GM18858 (cell line): ENCODE data around the gene DMBX1.

Experiments
- ATAC-seq: cut with Tn5 transposase; IDR thresholded peaks from one replicate; pipeline ENCODE4 v1.9.1; 2021; ENCODE audit not compliant: unreplicated experiment

The DMBX1 gene

GRCh38 chr1:46489638-46490405 lies at the start of gene DMBX1:
Gene DMBX1 (plus strand): TSS chr1:46489836. CDS start chr1:46507011, 17,175 bp downstream.
- no peak for ATAC-seq

GRCh38 chr1:46440478-46440877 lies 49.2 kb upstream of the DMBX1 start:
- ATAC-seq = no peak

GRCh38 chr1:46442317-46443161 lies 47.1 kb upstream of the DMBX1 start:
- ATAC-seq = no peak

- no peak for ATAC-seq
Observed at GRCh38 chr1:46444466-46444865, 45.2 kb upstream of the DMBX1 start.

GRCh38 chr1:46445773-46446256 lies 43.8 kb upstream of the DMBX1 start:
- ATAC-seq = no peak

GRCh38 chr1:46446646-46447498 lies 42.8 kb upstream of the DMBX1 start:
- ATAC-seq = no peak

- no peak for ATAC-seq
Observed at GRCh38 chr1:46447499-46448108, 42.0 kb upstream of the DMBX1 start.

GRCh38 chr1:46448109-46448911 lies 41.3 kb upstream of the DMBX1 start:
- no peak for ATAC-seq

DNA sequence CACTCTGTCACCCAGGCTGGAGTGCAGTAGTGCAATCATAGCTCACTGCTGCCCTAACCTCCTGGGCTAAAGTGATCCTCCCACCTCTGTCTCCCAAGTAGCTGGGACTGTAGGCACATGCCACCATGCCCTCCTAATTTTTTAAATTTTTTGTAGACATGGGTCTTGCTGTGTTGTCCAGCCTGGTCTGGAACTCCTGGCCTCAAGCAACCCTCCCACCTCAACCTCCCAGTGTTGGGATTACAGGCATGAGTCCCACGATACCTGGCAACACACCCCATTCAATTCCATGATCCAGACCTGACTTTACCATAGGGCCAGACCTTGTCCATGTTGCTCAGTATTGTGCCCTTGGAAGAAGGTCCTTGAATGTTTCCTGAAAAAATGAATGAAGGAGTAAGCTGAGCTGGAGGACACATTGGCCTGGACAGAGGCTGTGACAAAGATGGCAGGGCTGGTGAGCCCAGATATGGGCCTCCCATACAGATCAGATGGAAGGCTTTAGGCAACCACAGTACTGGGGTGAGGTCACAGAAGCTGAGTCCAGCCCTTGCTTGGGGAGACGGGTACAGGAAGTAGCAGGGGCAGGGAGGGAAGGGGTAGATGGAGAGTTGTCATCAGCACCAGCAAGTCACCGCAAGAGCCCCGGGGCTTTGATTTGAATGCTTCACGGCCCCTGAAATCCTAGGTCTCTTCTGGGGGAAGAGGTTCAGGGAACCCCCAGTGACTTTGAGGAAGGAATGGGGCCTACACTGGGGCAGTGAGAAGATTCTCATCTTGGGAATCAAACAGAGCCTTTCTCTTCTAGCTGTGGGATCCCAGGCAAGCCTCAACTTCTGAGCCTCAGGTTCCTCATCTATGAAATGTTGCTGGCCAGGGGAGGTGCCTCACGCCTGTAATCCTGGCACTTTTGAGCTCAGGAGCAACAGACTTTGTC lies 40.1 kb upstream of the DMBX1 start:
- no peak for ATAC-seq

- no peak for ATAC-seq
Observed at GRCh38 chr1:46450160-46450517, 39.5 kb upstream of the DMBX1 start.

DNA sequence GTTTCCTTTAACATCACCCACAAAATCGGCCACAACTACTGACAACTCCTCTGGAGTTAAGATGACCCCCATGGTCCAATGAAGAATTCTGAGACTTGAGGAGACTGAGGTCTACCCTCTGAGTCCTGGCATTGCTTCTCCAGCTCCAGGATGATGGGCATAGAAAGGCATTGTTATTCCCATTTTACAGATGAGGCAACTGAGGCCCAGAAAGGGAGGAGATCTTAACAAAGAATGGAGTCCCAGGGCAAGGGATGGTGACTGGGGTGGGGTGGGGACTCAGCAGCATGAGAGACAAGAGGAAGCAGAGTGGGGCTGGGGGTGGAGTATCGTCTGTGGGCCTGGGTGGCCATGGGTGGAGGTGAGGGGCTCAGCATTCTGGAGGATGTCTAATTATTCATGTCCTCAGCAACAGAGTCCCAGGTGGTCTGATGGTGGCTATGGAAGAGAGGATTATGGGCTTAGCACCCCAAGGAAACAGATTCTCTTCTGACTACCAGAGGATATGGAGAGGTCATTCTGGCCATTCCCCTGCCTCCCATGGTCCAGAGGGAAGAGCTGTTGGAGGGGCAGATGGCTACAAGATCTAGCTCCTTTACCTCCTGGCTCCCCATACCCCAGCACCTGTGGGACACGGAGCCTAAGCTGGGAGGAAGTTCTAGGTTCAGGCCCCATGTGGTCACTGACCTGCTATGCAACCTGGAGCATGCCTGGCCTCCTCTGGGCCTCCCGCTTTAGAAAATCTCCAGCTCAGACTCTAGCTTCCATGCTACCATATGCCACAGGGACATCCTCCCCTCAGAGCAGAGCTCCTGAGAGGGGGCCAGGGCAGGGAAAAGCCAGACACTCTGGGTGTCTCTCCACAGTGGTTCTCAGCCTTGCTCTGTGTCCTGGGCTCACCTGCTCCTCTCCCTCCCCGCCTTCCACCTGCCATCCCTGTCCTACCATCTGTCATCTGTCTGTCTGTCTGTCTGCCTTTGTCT lies 37.4 kb upstream of the DMBX1 start:
- ATAC-seq = no peak

DNA sequence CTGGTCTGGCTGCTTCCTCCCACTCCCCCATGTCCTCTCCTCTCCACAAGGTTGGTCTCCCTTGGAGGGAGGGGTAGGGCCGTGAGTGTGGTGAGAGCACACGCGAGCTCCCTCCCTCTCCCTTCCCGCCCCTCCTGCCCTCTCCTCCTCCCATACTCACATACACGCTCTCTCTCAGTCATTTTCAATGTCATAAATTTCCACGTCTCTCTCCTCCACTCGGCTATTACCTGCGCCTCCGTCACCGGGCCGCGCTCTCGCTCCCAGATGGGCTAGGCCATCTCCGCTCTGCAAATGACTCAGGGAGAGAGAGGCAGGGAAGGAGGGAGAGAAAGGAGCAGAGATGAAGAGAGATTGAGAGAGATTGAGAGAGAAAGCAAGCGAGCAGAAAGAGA lies 36.7 kb upstream of the DMBX1 start:
- ATAC-seq = no peak

GRCh38 chr1:46453449-46453848 lies 36.2 kb upstream of the DMBX1 start:
- no peak for ATAC-seq

- no peak for ATAC-seq
Observed at GRCh38 chr1:46455951-46456350, 33.7 kb upstream of the DMBX1 start.

DNA sequence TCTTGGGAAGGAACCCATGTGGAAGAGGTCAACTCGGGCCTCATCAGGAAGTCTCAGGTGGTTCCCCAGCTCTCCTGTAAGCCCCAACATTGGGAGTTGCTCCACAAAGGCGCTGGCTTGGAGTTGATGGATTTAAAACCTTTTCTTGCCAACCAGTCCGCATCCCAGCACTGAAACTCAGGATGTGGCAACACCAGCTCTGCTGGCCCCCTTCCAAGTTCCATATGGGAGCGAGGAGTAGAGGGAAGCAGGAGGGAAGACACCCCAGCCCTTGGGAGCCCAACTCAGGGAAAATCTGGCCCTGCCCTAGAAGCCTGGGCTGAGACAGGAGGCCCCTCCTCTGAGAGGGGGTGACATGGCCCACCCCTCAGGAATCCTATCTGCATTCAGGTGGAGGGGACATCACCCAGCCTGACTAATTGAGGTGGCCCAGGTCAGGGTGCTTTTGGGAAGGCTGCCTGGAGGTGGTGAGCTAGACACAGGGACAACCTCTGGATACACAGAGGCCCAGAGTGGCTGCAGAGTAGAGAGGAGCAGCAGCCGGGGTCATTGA lies 33.1 kb upstream of the DMBX1 start:
- ATAC-seq = no peak

DNA sequence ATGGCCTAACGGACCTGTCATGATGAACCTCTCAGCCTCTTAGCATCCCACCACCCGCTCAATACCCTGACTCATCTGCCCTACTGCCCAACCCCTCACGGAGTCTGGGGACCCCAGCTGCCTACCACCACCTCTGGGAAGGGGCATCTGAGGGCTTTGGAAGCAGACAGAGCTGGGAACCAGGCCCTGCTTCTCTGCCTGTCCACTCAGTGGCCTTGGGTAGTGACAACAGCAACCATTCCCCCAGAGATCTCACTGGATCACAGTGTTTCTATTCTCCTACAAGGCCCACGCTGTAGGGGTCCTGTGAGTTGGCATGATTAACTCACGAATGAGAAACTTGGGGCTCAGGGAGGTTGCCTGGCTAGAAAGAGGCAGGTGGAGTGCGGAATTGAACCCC lies 32.5 kb upstream of the DMBX1 start:
- ATAC-seq = no peak

- ATAC-seq = no peak
Observed at GRCh38 chr1:46458190-46458589, 31.4 kb upstream of the DMBX1 start.
